IPS DF 4.7 (cell line): ENCODE results near the gene SLC22A5.
"Not testable (repeated sequence)": the region's sequence is repeated elsewhere in the genome, so short reads cannot be mapped to it uniquely, and the experiment has no call there.

Experiments used
- DNase-seq: peaks from one replicate; pipeline ENCODE4 v3.0.0-alpha.2; 2013; ENCODE audit warnings: low spot score; ENCODE audit errors: extremely low read depth

Gene SLC22A5

DNA sequence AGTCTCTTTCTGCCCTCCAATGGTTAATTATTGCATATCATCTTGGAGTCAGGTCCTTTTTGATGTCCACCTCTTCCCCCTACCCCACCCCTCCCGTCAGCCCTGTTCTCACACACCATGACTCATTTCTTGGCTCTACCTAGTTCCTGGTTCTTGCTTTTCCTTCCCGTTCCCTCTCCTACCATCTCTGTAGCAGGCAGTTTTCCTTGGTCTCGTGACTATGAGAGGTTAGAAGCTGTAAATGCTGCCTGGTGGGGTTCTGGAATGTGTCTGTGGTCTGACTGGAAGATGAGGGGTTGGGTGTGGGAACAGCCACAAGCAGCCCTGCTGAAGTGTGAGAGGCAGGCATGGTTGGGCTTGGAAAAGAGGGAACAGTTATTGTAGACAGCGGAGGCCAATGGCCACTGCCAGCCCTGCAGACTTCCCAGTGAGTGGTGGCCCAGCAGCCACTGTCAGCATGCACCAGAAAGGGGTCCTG, 18.2 kb downstream of the SLC22A5 start:
- DNase-seq: no peak

DNA sequence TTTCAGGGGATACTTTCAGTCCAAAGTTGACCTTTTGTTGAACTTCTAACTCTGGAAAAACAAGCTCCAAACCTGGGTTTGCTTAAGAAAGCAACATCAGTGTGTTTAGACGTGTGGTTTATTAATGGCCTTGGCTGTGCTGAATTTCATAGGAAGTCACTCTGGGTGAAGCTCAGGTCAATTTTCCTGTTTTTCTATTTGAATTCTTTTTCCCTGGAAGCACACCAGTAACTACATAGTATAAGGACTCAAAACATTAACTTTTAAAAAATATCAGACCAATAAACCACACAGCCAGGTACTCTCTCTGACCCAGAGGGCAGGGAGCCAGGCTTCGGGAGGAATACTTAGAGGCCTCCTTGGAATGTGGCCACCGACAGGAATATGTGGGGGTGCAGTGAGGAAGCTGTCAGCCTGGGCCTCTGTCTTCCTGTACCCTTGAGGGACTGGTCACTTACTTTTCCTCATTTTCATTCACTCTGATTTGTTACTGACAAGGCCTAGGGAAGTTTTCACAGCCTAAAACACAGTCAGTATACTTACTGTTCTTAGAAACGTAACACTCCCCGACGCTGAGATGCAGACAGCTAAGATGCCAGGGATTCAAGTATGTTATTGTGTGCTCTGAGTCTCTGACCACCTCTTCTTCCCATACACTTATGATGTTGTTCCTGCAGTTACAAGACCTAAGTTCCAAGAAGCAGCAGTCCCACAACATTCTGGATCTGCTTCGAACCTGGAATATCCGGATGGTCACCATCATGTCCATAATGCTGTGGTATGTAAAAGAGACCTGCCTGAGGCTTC, 18.9 kb downstream of the SLC22A5 start:
- DNase-seq: no peak

DNA sequence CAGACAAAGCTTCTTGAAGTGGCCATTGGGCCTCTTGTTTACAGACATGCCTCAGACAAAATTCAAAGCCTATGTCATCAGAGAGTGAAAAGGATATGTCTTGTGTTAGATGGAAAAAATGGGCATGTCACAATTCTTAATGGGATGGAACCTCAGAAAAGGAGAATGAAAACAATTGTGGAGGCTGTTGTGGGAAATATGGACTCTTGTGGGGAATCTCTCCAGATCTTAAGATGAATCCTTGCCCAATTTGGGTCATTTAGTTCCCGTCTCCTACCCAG, 19.5 kb downstream of the SLC22A5 start:
- DNase-seq: no peak

DNA sequence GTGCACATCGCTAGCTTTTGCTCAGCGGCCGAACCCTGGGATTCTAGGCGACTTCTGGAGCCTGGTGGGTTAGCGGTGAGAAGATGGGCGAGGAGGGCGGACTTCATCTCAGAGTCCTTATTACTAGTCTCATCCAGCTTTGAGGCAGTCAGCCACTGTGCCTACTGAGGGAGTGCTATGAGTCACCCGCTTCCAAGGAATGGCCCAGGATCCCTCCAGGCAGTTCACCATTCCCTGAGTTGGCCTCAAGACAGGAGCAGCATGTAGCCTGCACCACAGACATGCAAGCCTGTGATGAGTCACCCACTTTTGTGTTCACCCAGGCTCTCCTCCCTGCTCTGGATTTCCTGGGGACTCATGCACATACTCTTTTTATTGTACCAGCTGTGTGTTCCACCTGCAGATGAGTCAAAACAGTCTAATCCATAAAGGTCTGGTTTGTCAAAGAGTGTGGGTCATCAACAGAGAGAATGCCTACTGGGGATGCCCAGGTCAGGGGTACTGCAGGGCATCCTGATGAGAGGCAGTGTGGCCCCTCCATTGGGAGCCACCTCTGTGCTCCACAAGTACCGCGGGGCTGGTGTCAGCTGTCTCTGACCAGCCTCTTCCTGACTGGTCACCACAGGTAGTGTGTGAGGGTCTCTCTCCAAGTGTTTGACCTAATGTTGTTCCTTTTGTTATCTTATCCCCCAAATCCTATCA, 20.2 kb downstream of the SLC22A5 start:
- no peak for DNase-seq

DNA sequence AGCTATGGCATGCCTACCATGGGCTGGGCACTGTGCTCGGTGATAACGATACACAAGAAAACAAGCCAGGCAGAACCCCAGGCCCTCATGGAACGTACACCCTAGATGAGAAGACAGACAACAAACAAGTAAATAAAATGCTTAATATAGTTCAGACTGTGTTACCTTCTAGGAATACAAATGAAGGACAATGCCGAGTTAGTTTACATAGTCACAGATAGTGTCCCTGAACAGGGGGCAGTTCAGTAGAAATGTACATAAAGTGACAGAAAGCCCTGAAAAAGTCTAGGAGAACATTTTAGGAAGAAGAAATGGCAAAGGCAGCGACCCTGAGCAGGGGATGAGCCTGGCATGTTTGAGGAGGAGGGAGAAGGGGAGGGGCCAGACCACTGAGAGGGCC, 21.7 kb downstream of the SLC22A5 start:
- no peak for DNase-seq

DNA sequence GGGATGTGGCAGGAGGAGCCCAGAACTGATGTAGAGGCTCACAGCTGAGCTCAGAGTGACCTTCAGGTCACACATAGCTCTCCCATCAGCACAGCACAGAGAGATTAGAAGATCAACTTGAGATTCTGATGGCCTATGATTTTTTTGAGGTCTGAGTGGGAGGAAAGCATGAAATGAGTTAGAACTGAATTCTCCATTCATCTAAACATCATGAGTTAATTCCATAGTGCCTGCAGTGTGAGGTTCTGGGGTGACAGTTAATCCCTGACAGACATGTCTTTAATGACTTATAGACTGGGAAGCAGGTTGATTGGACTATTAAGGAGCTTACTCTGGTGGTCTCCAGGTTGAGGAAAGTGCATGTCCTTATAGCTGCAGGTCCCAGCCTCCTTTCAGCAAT, 22.4 kb downstream of the SLC22A5 start:
- DNase-seq: no peak

DNA sequence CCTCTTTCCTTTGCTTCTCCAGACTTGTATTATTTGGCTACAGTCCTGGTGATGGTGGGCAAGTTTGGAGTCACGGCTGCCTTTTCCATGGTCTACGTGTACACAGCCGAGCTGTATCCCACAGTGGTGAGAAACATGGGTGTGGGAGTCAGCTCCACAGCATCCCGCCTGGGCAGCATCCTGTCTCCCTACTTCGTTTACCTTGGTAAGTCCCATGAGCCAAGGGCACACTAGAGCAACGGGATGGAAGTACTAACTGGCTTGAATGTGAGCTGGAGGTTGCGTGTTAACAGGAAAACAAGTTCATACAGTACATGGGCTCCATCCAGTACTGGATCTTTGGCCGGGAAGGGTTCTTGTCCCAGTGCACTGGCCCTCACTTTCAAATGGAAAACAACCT, 22.9 kb downstream of the SLC22A5 start:
- DNase-seq: no peak

DNA sequence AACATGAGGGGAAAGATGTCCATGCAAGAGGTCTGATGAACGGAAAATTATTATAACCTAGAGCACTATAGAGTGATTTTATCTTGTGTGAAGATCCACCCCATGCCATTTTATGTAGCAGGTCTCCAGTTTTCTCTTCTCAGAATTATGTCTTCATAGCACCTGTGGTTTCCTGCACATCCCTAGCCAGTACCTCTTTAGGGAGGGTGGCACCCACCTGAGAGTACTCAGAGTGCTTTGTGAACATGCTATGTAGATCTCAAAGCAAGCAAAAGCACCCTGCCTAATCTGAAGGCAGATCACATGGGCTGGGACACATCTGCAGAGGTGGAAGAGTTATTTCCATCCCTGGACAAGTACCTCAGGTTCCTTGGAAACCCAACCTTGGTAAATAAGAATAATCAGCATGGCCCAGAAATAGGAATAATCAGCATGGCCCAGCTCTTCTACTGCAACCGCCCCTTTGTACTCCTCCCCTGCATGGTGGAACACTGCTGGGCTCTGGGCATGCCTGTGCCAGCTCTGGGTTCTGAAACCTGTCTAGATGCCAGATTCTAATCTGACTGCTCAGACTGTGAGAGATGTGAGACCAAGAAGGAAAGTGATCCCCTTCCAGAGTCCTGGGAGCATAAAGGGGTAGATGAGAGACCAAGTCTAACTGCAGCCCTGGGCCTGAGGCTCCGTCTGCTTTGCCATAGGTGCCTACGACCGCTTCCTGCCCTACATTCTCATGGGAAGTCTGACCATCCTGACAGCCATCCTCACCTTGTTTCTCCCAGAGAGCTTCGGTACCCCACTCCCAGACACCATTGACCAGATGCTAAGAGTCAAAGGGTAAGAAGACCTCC, 23.7 kb downstream of the SLC22A5 start:
- no peak for DNase-seq

DNA sequence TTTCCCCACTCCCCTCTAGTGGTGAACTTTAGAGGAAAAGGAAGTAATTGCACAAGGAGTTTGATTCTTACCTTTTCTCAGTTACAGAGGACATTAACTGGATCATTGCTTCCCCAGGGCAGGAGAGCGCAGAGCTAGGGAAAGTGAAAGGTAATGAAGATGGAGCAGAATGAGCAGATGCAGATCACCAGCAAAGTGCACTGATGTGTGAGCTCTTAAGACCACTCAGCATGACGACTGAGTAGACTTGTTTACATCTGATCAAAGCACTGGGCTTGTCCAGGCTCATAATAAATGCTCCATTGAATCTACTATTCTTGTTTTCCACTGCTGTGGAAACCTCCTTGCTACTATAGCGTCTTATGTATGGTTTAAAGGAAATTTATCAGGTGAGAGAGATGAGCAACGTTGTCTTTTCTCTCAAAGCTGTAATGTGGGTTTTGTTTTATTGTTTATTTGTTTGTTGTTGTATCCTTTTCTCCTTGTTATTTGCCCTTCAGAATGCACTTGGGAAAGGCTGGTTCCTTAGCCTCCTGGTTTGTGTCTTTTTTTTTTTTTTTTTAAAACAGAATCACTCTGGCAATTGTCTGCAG, 25.3 kb downstream of the SLC22A5 start:
- no peak for DNase-seq

DNA sequence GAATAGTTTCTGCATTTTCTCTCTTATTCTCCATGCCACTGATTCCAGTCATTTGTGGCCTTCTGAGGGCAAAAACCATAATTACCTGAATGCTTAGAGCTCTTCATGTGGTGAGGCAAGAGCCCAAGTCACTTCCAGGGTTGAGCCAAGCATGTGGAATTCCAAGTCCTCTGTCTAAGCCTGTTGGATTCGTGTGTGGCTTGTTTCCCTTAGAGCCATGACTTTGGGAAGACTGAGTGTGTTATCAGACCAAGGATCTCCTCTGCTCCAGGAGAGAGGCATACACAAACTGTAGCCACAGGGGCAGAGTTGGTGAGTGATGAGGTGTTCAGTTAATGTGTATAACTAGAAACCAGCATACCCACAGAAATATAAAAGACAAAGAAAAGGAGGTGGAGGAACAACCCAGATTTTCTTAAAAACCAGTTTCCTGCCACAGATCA, 27.1 kb downstream of the SLC22A5 start:
- DNase-seq: no peak

DNA sequence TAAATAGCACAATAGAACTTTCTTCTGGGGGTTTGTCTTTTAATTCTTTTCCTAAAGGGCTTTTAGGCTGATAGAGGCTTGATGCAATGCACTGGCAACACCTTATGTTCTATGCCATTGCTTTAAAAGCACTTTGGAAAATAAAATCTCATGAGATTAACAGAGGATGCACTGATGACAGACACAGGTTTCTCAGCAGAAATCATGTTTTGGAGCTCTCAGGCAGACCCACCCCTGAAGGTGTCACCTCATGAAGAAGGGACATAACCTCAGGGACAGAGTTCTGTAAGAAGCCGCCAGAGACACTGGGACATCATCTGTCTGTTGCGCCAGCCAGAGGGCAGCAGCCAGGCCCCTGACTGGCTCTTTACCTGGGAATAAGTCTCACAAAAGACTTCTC, 27.7 kb downstream of the SLC22A5 start:
- no peak for DNase-seq

DNA sequence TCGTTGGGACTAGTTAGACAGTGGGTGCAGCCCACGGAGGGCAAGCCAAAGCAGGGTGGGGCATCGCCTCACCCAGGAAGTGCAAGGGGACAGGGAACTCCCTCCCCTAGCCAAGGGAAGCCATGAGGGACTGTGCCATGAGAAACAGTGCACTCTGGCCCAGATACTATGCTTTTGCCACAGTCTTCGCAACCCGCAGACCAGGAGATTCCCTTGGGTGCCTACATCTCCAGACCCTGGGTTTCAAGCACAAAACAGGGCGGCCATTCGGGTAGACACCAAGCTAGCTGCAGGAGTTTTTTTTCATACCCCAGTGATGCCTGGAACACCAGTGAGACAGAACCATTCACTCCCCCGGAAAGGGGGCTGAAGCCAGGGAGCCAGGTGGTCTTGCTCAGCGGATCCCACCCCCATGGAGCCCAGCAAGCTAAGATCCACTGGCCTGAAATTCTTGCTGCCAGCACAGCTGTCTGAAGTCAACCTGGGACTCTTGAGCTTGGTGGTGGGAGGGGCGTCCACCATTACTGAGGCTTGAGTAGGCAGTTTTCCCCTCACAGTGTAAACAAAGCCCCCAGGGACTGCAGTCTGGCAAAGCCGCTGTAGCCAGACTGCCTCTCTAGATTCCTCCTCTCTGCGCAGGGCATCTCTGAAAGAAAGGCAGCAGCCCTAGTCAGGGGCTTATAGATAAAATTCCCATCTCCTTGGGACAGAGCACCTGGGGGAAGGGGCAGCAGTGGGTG, 28.6 kb downstream of the SLC22A5 start:
- not testable (repeated sequence) for DNase-seq

DNA sequence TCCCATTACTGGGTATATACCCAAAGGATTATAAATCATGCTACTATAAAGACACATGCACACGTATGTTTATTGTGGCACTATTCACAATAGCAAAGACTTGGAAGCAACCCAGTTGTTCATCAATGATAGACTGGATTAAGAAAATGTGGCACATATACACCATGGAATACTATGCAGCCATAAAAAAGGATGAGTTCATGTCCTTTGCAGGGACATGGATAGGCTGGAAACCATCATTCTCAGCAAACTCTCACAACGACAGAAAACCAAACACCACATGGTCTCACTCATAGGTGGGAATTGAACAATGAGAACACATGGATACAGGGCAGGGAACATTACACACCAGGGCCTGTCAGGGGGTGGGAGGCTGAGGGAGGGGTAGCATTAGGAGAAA, 34.5 kb downstream of the SLC22A5 start:
- DNase-seq: not testable (repeated sequence)

DNA sequence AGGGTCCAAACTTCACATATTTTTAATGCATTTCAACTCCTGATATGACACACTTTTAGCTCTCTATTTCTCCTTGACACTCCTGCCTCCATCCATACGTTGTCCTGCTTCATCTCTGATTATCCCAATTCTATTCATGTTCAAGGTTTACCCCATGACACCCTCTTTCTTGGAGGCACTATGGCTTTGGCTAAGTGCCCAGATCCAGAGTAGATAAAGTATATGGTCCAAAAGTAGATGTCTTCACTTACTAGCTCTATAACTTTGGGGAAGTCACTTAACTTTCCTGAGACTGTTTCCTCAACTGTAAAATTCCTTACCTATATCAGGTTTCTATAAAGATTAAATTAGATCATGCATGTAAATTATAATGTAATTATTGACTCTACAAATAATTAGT, 36.1 kb downstream of the SLC22A5 start:
- no peak for DNase-seq

DNA sequence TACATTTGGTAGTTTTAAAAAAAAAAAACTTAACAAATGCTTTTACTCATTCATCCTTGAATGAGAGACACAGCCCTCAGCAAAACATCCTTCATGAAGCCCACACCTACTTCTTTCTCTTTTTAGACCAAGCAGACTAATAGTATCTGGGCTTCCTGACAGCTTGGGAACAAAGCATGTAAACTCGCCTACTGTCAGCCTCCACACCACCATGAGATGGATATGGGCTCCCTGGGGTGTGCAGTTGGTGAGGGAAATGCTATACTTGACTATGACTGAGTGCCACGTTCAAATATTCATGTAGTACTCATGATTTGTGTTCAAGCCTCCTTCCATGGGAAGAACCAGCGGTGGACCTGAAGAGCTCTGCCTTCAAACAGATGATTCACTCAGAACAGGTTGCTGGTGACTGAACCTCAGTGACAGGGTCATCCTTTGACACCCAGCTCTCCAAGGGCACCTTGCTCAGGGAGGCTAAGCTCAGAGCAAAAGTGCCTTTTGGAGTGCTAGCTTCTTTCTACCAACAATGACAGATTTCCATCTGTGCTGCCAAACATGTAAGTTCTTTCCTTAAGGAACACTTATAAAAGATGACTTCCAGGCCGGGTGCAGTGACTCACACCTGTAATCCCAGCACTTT, 36.8 kb downstream of the SLC22A5 start:
- no peak for DNase-seq

DNA sequence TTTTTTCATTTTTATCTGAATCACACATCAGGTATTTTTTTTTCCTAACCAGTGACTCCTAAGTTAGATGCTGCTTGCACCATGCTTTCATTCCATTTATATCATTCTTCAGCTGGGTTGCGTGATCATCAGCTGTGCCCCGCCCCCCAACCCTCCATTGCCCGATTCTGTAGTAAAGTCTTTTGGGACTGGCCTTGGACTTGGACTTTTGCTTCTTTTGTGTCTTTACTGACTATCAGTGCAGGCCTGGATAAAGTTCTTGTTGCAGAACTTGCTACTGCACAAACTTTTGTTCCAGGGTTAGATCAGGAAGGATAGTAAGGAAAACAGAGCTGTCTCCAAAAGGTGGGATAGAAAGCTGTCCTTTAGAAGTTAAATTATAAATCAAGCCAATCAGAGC, 38.5 kb downstream of the SLC22A5 start:
- DNase-seq: no peak

DNA sequence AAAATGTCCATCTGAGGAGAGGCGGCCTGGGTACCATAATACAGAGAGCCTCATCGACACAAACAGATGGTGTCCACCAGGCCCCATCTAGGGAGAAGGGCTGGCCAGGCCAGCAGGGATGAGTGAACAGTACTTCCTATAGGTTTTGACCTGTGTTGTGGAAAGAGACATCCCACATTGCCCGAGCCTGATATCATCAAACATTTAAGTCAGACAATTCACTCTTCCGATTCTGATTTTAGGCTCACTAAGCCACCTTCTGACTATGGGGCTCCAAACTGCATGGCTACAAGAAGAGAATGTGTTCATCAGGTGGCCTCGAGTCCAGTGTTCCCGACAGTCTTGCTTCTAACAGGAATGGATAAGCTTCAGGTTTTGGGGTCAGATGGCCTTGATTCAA, 38.9 kb downstream of the SLC22A5 start:
- no peak for DNase-seq

DNA sequence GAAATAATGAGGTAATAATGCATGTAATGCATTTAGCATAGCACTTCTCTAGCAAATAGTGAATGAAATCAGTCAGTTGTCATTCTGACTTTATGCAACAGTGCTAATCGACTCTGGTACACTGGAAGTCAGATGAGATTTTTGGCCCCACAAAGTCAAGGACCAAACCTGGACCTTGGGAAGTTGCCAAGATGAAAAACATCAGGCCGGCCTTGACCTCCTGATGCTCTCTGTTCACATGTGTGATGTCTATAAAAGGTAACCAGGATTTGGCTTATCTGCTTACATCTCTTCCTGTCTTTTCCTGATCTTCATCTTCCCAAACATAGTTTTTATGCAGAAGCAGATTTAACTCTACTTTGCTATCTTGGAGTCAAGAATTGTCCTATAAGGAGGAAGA, 39.5 kb downstream of the SLC22A5 start:
- DNase-seq: no peak

DNA sequence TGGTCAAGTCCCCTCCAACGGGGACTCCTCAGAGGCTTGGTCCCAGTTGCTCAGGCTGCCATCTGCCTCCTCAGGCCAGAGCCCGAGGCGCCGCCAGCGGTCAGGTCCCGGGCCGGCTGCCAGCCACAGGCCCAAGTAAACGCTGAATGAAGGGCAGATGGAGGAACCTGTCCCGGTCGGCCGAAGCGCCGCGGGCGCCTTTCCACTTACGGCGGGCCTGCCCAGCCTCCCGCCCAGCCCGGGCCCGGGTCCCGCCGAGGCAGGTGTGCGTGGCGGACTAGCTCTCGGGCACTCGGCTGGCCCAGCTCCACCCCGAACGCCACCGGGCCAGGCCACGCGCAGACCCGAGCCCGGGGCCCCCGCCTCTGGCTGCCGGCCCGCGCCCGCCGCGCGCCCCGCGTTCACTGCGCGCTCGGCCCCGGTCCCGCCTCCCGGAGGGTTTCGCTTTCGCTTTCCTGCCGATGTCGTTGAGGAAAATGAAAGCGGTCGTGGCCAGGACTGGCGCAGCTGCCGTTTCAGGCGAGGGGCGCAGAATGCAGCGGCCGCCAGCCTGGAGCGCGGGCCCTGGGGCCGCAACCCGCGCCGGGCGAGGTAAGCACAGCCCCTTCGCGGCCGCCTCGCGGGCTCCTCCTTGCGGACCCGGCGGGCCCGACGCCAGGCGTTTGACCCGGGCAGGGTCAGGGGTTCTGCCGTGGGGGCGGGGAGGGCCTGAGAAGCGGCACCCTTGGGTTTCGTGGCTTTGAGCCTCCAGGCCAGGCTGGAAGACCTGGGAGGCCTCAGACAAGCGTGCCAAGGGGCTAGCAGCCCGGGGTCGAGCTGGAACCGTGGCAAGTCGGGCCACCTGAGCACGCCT, 41.2 kb downstream of the SLC22A5 start:
- no peak for DNase-seq
